Tibial nerve (tissue), 4 donors: ENCODE results near the gene UTS2. TPM values are rescaled to one million over a fixed set of nuclear protein-coding genes. Genes with fewer than 3 reads are reported as not detected.

ENCODE experiments used
- DNase-seq, 2 donors: peaks; one replicate each; pipeline ENCODE4 v3.0.0-alpha.2; 2019; ENCODE audit warnings: low spot score in 2 of 2
- H3K27ac ChIP-seq, 4 donors: fragments of 200-600 bp; sonication (generic) in 3 of 4; one replicate each; pipeline ENCODE4 v1.5.1; 2017 to 2019; ENCODE audit warnings: mild to moderate bottlenecking in 1 of 4
- H3K27me3 ChIP-seq, 2 donors: fragments of 200-600 bp; sonication (generic) in 1 of 2; one replicate each; pipeline versions ENCODE4 v1.5.1 to v1.6.0; 2017 to 2019
- H3K36me3 ChIP-seq, 3 donors: fragments of 200-600 bp; sonication (generic); one replicate each; pipeline ENCODE4 v1.5.1; 2018 to 2019
- H3K4me1 ChIP-seq, 4 donors: fragments of 200-600 bp; sonication (generic) in 3 of 4; one replicate each; pipeline ENCODE4 v1.5.1; 2017 to 2019
- H3K4me3 ChIP-seq, 4 donors: fragments of 200-600 bp; sonication (generic) in 3 of 4; one replicate each; pipeline ENCODE4 v1.5.1; 2017 to 2019; ENCODE audit warnings: mild to moderate bottlenecking in 1 of 4, moderate library complexity in 1 of 4
- H3K9me3 ChIP-seq, 4 donors: fragments of 200-600 bp; sonication (generic) in 3 of 4; one replicate each; pipeline ENCODE4 v1.5.1; 2017 to 2019
- CTCF ChIP-seq, 5 experiments: fragments of 200-600 bp in 3 of 5; fragments of 450-650 bp in 2 of 5; sonication (generic) in 3 of 5; IDR thresholded peaks; one replicate each; pipeline ENCODE4 v1.5.1; 2016 to 2019; ENCODE audit warnings: antibody characterized with exemption in 5 of 5, mild to moderate bottlenecking in 3 of 5, moderate library complexity in 2 of 5
- EP300 ChIP-seq, 2 donors: sonication (generic); formaldehyde crosslinking; IDR thresholded peaks; one replicate each; pipeline ENCODE4 v1.6.1; 2017; ENCODE audit warnings: antibody characterized with exemption in 2 of 2, mild to moderate bottlenecking in 1 of 2
- POLR2A ChIP-seq, 2 donors: fragments of 450-650 bp; IDR thresholded peaks; one replicate each; pipeline ENCODE4 v1.6.1; 2017; ENCODE audit warnings: antibody characterized with exemption in 2 of 2, mild to moderate bottlenecking in 2 of 2, moderate library complexity in 2 of 2
- WGBS, 2 donors: methylation state at CpG; one replicate each; pipeline ENCODE4 v1.1.5; 2018; 5-methylcytosine and 5-hydroxymethylcytosine counted together
- total RNA-seq, 4 donors: library from RNA; depleted of rRNA; stranded (reverse); fragments of >200 nt; gene quantifications; one replicate each; pipeline ENCODE4 v1.1.0, GENCODE V29; 2016

UTS2 gene
- total RNA-seq, 4 donors from 2014 or later, result 0.84 TPM; not detected in 3

GRCh38 chr1:7809742-7810141 lies 43.1 kb downstream of the UTS2 start:
- TF ChIP-seq CTCF (IDR thresholded peaks at IDR 0.05) (no peak), POLR2A (IDR thresholded peaks at IDR 0.05) (no peak), EP300 (IDR thresholded peaks at IDR 0.05) (no peak)

GRCh38 chr1:7808253-7808844 lies 44.5 kb downstream of the UTS2 start:
- no peaks in the 10 kb centered on the region for H3K4me1 ChIP-seq
- H3K9me3 ChIP-seq, result peaks cover 0 to 3% (median under 1%) of the 10 kb centered on the region in 4 donors
- DNase-seq, result no peak
- TF ChIP-seq CTCF (IDR thresholded peaks at IDR 0.05) (peak in 4 of 5 experiments; percentile 28 to 44 (median 40)), POLR2A (IDR thresholded peaks at IDR 0.05) (no peak)
- no peak overlapping the region for H3K4me3 ChIP-seq
- H3K36me3 ChIP-seq, result peaks cover 0 to 83% (median 23%) of the 10 kb centered on the region in 3 donors
- WGBS, 2 donors, result 26% methylated on average over 1 of the region's 1 CpG
- H3K27ac ChIP-seq, result peak overlapping the region in 2 of 4 donors; percentile 28 to 35
- no peaks in the 10 kb centered on the region for H3K27me3 ChIP-seq

More at GRCh38 chr1:7809742-7810141, 43.1 kb downstream of the UTS2 start:
- Histone ChIP-seq H3K27ac (no peak overlapping the region), H3K9me3 (peaks cover 0 to 11% (median 4%) of the 10 kb centered on the region in 4 donors), H3K36me3 (peaks cover 0 to 84% (median 32%) of the 10 kb centered on the region in 3 donors), H3K27me3 (no peaks in the 10 kb centered on the region), H3K4me1 (no peaks in the 10 kb centered on the region), H3K4me3 (no peak overlapping the region)
- DNase-seq, result no peak
- 96 to 98% methylated on average over 13 of the region's 13 CpGs for WGBS, 2 donors

GRCh38 chr1:7805460-7805859 lies 47.4 kb downstream of the UTS2 start:
- Histone ChIP-seq H3K4me3 (no peak overlapping the region), H3K9me3 (no peaks in the 10 kb centered on the region), H3K36me3 (peaks cover 0 to 84% (median 9%) of the 10 kb centered on the region in 3 donors), H3K27me3 (no peaks in the 10 kb centered on the region), H3K4me1 (no peaks in the 10 kb centered on the region), H3K27ac (no peak overlapping the region)
- WGBS, 2 donors, result 88 to 94% methylated on average over 9 of the region's 9 CpGs
- TF ChIP-seq CTCF (IDR thresholded peaks at IDR 0.05) (no peak), EP300 (IDR thresholded peaks at IDR 0.05) (no peak), POLR2A (IDR thresholded peaks at IDR 0.05) (no peak)
- DNase-seq, result no peak

Other genes starting within 250 kb of the UTS2 start
- gene VAMP3, start 81.8 kb downstream of the UTS2 start, total RNA-seq, result 100 to 1,000 TPM in 2 of 4 donors, 10 to 100 TPM in 2; 86.1 to 147 (median 107) TPM
- 10 to 100 TPM; 21.6 to 49.8 (median 35.8) TPM for gene PER3, start 68.8 kb downstream of the UTS2 start, total RNA-seq
- under 1 TPM in 2 of 4 donors, not detected in 2; 0.21 to 0.60 TPM for gene TNFRSF9, start 87.8 kb upstream of the UTS2 start, total RNA-seq
- 100 to 1,000 TPM; 161 to 216 (median 191) TPM for gene PARK7, start 108.6 kb upstream of the UTS2 start, total RNA-seq
- 100 to 1,000 TPM in 2 of 4 donors, 10 to 100 TPM in 2; 63.9 to 152 (median 95.9) TPM for gene ERRFI1, start 173.2 kb upstream of the UTS2 start, total RNA-seq